ENCODE data around the gene PRKAG1.

GRCh38 chr12:49050507-49051372 is 32.2 kb upstream of the PRKAG1 start:
- TF ChIP-seq MXI1 (conservative IDR thresholded peaks at IDR 0.05; ENCODE audit: poor library complexity, severe bottlenecking) (no peak), CTCF (IDR thresholded peaks at IDR 0.05; ENCODE audit: poor library complexity, severe bottlenecking) (no peak), RAD21 (conservative IDR thresholded peaks at IDR 0.05) (no peak), TAF1 (IDR thresholded peaks at IDR 0.05; ENCODE audit: low read depth) (no peak)
